ENCODE results near the gene MOK.
"Not testable (repeated sequence)": the region's sequence is repeated elsewhere in the genome, so short reads cannot be mapped to it uniquely, and the experiment has no call there.

MOK gene

GRCh38 chr14:102304611-102305506 is at the start of gene MOK:
TSS of gene MOK (minus strand) at chr14:102305164. CDS start at chr14:102304968, 196 bp downstream.
- Histone ChIP-seq H3K9ac (ENCODE audit: low read length) (peak within 1 kb of the TSS; percentile 36), H3K9me3 (ENCODE audit: insufficient read depth, low read length) (no peaks in the 10 kb centered on the region), H3K9me2 (replicated peaks; ENCODE audit: insufficient read depth, low read length) (no peaks in the 10 kb centered on the region), H2AFZ (ENCODE audit: low read depth, low read length, severe bottlenecking) (peak within 1 kb of the TSS; percentile 98), H3K36me3 (ENCODE audit: low read length) (no peaks in the 10 kb centered on the region), H3K79me2 (ENCODE audit: insufficient read depth, low read length) (no peaks in the 10 kb centered on the region), H3F3A (ENCODE audit: insufficient read depth) (no peaks in the 10 kb centered on the region), H3K4me2 (ENCODE audit: low read depth, low read length, poor library complexity, severe bottlenecking) (peak within 1 kb of the TSS; percentile 74), H3K27me3 (ENCODE audit: low read length) (no peaks in the 10 kb centered on the region), H3K27ac (ENCODE audit: low read depth, low read length) (no peak within 1 kb of the TSS), H4K20me1 (ENCODE audit: low read depth, low read length) (no peaks in the 10 kb centered on the region), H3K4me3 (ENCODE audit: insufficient read depth, low read length, poor library complexity, severe bottlenecking) (peak within 1 kb of the TSS; percentile 81)
- TF ChIP-seq CTCF (IDR thresholded peaks at IDR 0.05; ENCODE audit: insufficient read depth, low read length, poor library complexity, severe bottlenecking) = no peak

- H3K36me3 ChIP-seq (ENCODE audit: low read length) = 0 out of 2 replicates have a peak, but pooled peaks cover 5% of the 10 kb centered on the region
- no peaks in the 10 kb centered on the region for H3F3A ChIP-seq (ENCODE audit: insufficient read depth)
- H4K20me1 ChIP-seq (ENCODE audit: low read depth, low read length) = no peaks in the 10 kb centered on the region
- H3K9me3 ChIP-seq (ENCODE audit: insufficient read depth, low read length) = no peaks in the 10 kb centered on the region
- no peak overlapping the region for H3K9ac ChIP-seq (ENCODE audit: low read length)
- H3K27me3 ChIP-seq (ENCODE audit: low read length) = no peaks in the 10 kb centered on the region
- H3K4me2 ChIP-seq (ENCODE audit: low read depth, low read length, poor library complexity, severe bottlenecking) = no peak overlapping the region
- TF ChIP-seq EZH2phosphoT487 (conservative IDR thresholded peaks at IDR 0.05; ENCODE audit: low read length) = no peak
- TF ChIP-seq CTCF (IDR thresholded peaks at IDR 0.05; ENCODE audit: insufficient read depth, low read length, poor library complexity, severe bottlenecking) = no peak
- H2AFZ ChIP-seq (ENCODE audit: low read depth, low read length, severe bottlenecking) = no peak overlapping the region
- no peaks in the 10 kb centered on the region for H3K9me2 ChIP-seq (replicated peaks; ENCODE audit: insufficient read depth, low read length)
- no peak overlapping the region for H3K27ac ChIP-seq (ENCODE audit: low read depth, low read length)
- H3K79me2 ChIP-seq (ENCODE audit: insufficient read depth, low read length) = no peaks in the 10 kb centered on the region
- no peak overlapping the region for H3K4me3 ChIP-seq (ENCODE audit: insufficient read depth, low read length, poor library complexity, severe bottlenecking)
Observed at GRCh38 chr14:102353126-102353619, 48.2 kb upstream of the MOK start.

GRCh38 chr14:102352213-102352612 is 47.2 kb upstream of the MOK start:
- H3K9me3 ChIP-seq (ENCODE audit: insufficient read depth, low read length) = no peaks in the 10 kb centered on the region
- no peak overlapping the region for H3K9ac ChIP-seq (ENCODE audit: low read length)
- H3K4me2 ChIP-seq (ENCODE audit: low read depth, low read length, poor library complexity, severe bottlenecking) = no peak overlapping the region
- H3K27me3 ChIP-seq (ENCODE audit: low read length) = no peaks in the 10 kb centered on the region
- H3K9me2 ChIP-seq (replicated peaks; ENCODE audit: insufficient read depth, low read length) = no peaks in the 10 kb centered on the region
- no peak overlapping the region for H3K27ac ChIP-seq (ENCODE audit: low read depth, low read length)
- no peaks in the 10 kb centered on the region for H3K79me2 ChIP-seq (ENCODE audit: insufficient read depth, low read length)
- no peak for TF ChIP-seq CTCF (IDR thresholded peaks at IDR 0.05; ENCODE audit: insufficient read depth, low read length, poor library complexity, severe bottlenecking)
- TF ChIP-seq EZH2phosphoT487 (conservative IDR thresholded peaks at IDR 0.05; ENCODE audit: low read length) = no peak
- H4K20me1 ChIP-seq (ENCODE audit: low read depth, low read length) = no peaks in the 10 kb centered on the region
- no peak overlapping the region for H3K4me3 ChIP-seq (ENCODE audit: insufficient read depth, low read length, poor library complexity, severe bottlenecking)
- H3K36me3 ChIP-seq (ENCODE audit: low read length) = 0 out of 2 replicates have a peak, but pooled peaks cover 5% of the 10 kb centered on the region
- no peaks in the 10 kb centered on the region for H3F3A ChIP-seq (ENCODE audit: insufficient read depth)
- no peak overlapping the region for H2AFZ ChIP-seq (ENCODE audit: low read depth, low read length, severe bottlenecking)

GRCh38 chr14:102351593-102351992 is 46.6 kb upstream of the MOK start:
- H3K36me3 ChIP-seq (ENCODE audit: low read length); H3K9me3 ChIP-seq (ENCODE audit: insufficient read depth, low read length); H3K79me2 ChIP-seq (ENCODE audit: insufficient read depth, low read length); H3K4me2 ChIP-seq (ENCODE audit: low read depth, low read length, poor library complexity, severe bottlenecking); H3K4me3 ChIP-seq (ENCODE audit: insufficient read depth, low read length, poor library complexity, severe bottlenecking); H3K9me2 ChIP-seq (replicated peaks; ENCODE audit: insufficient read depth, low read length); H3F3A ChIP-seq (ENCODE audit: insufficient read depth); H2AFZ ChIP-seq (ENCODE audit: low read depth, low read length, severe bottlenecking); H3K27me3 ChIP-seq (ENCODE audit: low read length); H4K20me1 ChIP-seq (ENCODE audit: low read depth, low read length); H3K27ac ChIP-seq (ENCODE audit: low read depth, low read length); H3K9ac ChIP-seq (ENCODE audit: low read length): not testable (repeated sequence)

Measured in SU-DHL-6 (cell line).